Right atrium auricular region (tissue), 2 donors: ENCODE data around the gene NRDC. TPM values are rescaled to one million over a fixed set of nuclear protein-coding genes. Genes with fewer than 3 reads are reported as not detected.

ENCODE experiments used
- DNase-seq: peaks from one replicate; pipeline ENCODE4 v3.0.0-alpha.2; 2019; ENCODE audit warnings: low spot score
- H3K27ac ChIP-seq, 2 donors: fragments of 200-600 bp; sonication (generic); 1 replicate in 1 of 2; 2 replicates in 1 of 2; pipeline ENCODE4 v1.5.1; 2016 to 2019
- H3K27me3 ChIP-seq, 2 donors: fragments of 200-600 bp; sonication (generic); one replicate each; pipeline versions ENCODE4 v1.5.1 to v1.6.0; 2017 to 2019
- H3K36me3 ChIP-seq: fragments of 200-600 bp; sonication (generic); one replicate; pipeline ENCODE4 v1.5.1; 2016
- H3K4me1 ChIP-seq, 2 donors: fragments of 200-600 bp; sonication (generic); one replicate each; pipeline versions ENCODE4 v1.5.1 to v1.6.0; 2017 to 2019
- H3K4me3 ChIP-seq, 2 donors: fragments of 200-600 bp; sonication (generic); 1 replicate in 1 of 2; 2 replicates in 1 of 2; pipeline ENCODE4 v1.5.1; 2017 to 2019; ENCODE audit warnings: mild to moderate bottlenecking in 1 of 2, moderate library complexity in 1 of 2
- H3K9me3 ChIP-seq, 2 donors: fragments of 200-600 bp; sonication (generic); one replicate each; pipeline ENCODE4 v1.5.1; 2019
- total RNA-seq, 2 donors: library from RNA; depleted of rRNA; stranded (reverse); fragments of >200 nt; gene quantifications; one replicate each; pipeline ENCODE4 v1.1.0, GENCODE V29; 2016
- TF ChIP-seq, protein P1 (sequence below), 2 donors: fragments of 200-600 bp; sonication (generic); IDR thresholded peaks; one replicate each; pipeline ENCODE4 v1.5.1; 2019; ENCODE audit warnings: antibody characterized with exemption in 2 of 2

The NRDC gene
- total RNA-seq, 2 donors from 2014 or later = 67.5 to 74.6 TPM

DNA sequence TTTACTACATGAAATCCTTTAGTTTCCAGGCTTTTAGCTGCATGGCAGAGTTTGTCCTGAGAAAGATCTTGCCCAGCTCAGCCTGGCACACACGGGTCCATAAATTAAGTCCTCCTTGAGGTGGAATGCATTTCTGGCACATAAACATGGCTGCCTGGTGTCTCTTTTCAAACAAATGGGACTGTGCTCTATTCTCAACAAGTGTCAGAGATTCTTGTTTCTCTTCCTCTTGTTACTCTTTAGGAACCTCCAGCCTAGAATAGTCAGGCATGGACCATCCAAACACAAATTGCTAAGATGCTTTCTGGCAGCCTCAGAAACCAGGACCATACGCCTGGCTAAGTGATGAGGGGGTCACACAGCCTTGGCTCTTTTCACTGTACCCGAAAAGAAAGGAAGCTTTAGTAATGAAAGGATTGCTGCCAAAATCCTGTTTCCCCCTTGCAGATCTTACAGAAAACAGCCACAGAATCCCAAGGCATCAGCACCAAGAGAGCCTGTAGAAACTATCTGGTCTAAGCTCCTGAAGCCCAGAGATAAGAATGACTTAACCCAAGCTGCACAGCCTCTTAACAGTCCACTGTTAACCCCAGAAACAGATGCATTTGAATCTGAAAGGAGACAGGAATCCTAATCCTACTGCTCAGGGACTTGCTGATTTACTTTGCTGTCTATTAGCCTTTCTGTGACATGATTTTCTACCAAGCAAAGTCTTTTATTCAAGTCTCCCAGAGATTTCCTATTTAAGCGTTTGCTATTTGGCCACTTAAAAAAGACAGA, 31.9 kb upstream of the NRDC start:
- Histone ChIP-seq H3K27ac (no peak overlapping the region), H3K27me3 (no peaks in the 10 kb centered on the region), H3K9me3 (no peaks in the 10 kb centered on the region), H3K36me3 (no peaks in the 10 kb centered on the region), H3K4me3 (no peak overlapping the region), H3K4me1 (no peaks in the 10 kb centered on the region)
- DNase-seq = no peak
- TF ChIP-seq, protein P1, sequence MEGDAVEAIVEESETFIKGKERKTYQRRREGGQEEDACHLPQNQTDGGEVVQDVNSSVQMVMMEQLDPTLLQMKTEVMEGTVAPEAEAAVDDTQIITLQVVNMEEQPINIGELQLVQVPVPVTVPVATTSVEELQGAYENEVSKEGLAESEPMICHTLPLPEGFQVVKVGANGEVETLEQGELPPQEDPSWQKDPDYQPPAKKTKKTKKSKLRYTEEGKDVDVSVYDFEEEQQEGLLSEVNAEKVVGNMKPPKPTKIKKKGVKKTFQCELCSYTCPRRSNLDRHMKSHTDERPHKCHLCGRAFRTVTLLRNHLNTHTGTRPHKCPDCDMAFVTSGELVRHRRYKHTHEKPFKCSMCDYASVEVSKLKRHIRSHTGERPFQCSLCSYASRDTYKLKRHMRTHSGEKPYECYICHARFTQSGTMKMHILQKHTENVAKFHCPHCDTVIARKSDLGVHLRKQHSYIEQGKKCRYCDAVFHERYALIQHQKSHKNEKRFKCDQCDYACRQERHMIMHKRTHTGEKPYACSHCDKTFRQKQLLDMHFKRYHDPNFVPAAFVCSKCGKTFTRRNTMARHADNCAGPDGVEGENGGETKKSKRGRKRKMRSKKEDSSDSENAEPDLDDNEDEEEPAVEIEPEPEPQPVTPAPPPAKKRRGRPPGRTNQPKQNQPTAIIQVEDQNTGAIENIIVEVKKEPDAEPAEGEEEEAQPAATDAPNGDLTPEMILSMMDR (IDR thresholded peaks at IDR 0.05) = no peak

DNA sequence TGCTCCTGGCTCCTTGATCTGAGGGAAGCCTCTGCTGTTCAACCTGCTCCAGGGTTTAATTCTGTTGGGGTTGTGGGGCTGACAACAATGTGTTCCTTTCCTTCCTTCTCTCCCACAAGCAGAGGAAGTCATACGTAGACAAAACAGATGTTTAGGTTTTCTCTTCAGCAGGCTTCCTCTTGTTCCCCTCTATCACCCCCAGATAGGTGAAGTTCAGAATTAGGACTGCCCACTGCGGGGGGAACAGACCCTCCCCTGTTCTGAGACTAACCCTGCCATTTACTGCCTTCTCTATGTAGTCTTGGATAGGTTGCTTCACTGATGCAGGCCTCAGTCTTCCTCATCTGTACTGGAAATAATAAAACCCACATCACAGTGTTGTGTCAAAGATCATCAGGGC, 30.0 kb upstream of the NRDC start:
- Histone ChIP-seq H3K27me3 (no peaks in the 10 kb centered on the region), H3K27ac (no peak overlapping the region), H3K9me3 (no peaks in the 10 kb centered on the region), H3K4me1 (no peaks in the 10 kb centered on the region), H3K4me3 (no peak overlapping the region), H3K36me3 (no peaks in the 10 kb centered on the region)
- no peak for DNase-seq
- TF ChIP-seq, protein P1 (IDR thresholded peaks at IDR 0.05) = no peak

DNA sequence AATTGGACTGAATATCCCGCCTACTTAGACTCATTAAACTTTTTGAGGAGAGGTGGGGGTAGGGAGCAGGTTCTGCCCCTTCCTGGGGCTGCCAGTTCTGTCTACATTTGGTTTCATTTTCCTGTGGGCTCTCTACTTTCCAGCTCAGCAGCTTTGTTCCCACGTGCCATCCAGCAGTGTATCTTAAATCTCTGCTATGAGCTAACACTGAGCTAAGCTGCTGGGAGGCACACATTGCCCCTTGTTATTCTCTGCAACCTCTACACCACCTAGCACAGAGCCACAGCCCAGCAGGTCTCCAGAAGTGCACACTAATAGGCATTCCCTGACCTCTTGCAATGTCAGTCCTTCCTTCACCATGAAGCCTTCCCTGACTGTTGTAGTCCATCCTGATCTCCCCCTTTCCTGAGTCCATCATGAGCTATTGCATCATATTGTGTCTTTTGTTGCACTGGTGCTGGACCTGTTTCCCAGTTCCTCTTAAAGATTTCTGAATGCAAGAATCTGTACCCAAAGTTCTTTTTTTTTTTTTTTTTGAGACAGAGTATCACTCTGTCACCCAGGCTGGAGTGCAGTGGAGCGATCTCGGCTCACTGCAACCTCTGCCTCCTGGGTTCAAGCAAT, 28.7 kb upstream of the NRDC start:
- TF ChIP-seq, protein P1 (IDR thresholded peaks at IDR 0.05) = no peak
- H3K9me3 ChIP-seq = no peaks in the 10 kb centered on the region
- no peaks in the 10 kb centered on the region for H3K4me1 ChIP-seq
- no peaks in the 10 kb centered on the region for H3K27me3 ChIP-seq
- no peaks in the 10 kb centered on the region for H3K36me3 ChIP-seq
- no peak overlapping the region for H3K27ac ChIP-seq
- DNase-seq = no peak
- H3K4me3 ChIP-seq = no peak overlapping the region

DNA sequence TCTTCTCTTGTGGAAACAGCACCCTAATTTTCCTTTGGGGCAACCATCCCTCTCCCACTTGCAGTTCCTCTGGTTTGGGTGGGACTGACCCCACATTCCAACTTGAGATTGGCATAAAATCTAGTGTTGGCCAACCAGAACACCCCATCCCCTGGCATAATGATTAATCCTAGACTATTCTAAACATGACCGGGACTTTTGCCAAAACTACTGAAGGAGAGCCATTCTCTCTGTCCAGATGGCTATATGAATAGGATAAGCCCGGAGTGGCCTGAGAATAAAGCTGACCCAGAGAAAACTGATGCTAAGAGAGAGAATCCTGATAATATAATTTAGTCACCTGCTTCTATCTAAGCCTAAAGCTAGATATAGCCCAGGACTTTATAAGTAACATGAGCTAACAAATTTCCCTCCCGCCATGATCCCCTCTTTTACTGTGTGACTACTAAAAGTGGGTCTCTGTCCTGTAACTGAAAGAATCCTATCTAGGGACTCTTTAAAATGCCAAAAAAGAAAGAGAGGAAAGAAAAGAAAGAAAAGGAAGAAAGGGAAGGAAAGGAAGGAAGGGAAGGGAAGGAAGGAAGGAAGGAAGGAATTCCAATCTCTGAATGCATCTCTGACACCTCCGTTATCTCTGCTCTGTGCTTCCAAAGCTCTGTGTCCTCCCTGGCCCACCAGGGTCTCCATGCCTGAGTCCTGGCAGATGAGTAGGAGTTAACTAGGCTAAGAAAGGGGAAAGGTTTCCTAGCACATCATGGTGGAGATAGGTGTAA, 28.0 kb upstream of the NRDC start:
- no peak overlapping the region for H3K4me3 ChIP-seq
- no peak for DNase-seq
- no peaks in the 10 kb centered on the region for H3K27me3 ChIP-seq
- no peaks in the 10 kb centered on the region for H3K4me1 ChIP-seq
- no peaks in the 10 kb centered on the region for H3K36me3 ChIP-seq
- H3K27ac ChIP-seq = no peak overlapping the region
- TF ChIP-seq, protein P1 (IDR thresholded peaks at IDR 0.05) = no peak
- no peaks in the 10 kb centered on the region for H3K9me3 ChIP-seq

DNA sequence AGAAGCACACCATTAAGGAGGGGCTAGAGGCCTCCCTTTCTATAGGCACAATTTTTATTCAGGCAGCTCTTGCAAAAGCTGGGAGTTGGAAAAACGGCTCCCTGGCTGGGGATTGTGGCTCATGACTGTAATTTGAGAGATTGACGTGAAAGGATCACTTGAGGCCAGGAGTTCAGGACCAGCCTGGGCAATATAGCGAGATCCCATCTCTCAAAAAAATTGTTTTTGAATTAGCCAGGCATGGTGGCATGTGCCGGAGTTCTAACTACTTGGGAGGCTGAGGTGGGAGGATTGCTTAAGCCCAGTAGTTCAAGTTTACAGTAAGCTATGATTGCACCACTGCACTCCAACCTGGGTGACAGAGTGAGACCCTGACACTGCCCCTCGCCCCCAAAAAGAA, 23.9 kb upstream of the NRDC start:
- H3K27me3 ChIP-seq = no peaks in the 10 kb centered on the region
- H3K27ac ChIP-seq = no peak overlapping the region
- TF ChIP-seq, protein P1 (IDR thresholded peaks at IDR 0.05) = no peak
- no peak for DNase-seq
- no peaks in the 10 kb centered on the region for H3K36me3 ChIP-seq
- H3K9me3 ChIP-seq = no peaks in the 10 kb centered on the region
- H3K4me1 ChIP-seq = no peaks in the 10 kb centered on the region
- H3K4me3 ChIP-seq = no peak overlapping the region
